Stimulated activated CD8-positive, alpha-beta memory T cell treated with anti-CD3 and anti-CD28 coated beads, Interleukin-15, amount 100 ng/mL, for 4 hours (primary cell): Measurements from ENCODE around the gene ADGRF1.
"Not testable (repeated sequence)": the region's sequence is repeated elsewhere in the genome, so short reads cannot be mapped to it uniquely, and the experiment has no call there.

Source experiments
- DNase-seq, 2 donors: peaks; one replicate each; pipeline ENCODE4 v3.0.0-alpha.2; 2020; ENCODE audit warnings: low read depth in 2 of 2

Gene ADGRF1

DNA sequence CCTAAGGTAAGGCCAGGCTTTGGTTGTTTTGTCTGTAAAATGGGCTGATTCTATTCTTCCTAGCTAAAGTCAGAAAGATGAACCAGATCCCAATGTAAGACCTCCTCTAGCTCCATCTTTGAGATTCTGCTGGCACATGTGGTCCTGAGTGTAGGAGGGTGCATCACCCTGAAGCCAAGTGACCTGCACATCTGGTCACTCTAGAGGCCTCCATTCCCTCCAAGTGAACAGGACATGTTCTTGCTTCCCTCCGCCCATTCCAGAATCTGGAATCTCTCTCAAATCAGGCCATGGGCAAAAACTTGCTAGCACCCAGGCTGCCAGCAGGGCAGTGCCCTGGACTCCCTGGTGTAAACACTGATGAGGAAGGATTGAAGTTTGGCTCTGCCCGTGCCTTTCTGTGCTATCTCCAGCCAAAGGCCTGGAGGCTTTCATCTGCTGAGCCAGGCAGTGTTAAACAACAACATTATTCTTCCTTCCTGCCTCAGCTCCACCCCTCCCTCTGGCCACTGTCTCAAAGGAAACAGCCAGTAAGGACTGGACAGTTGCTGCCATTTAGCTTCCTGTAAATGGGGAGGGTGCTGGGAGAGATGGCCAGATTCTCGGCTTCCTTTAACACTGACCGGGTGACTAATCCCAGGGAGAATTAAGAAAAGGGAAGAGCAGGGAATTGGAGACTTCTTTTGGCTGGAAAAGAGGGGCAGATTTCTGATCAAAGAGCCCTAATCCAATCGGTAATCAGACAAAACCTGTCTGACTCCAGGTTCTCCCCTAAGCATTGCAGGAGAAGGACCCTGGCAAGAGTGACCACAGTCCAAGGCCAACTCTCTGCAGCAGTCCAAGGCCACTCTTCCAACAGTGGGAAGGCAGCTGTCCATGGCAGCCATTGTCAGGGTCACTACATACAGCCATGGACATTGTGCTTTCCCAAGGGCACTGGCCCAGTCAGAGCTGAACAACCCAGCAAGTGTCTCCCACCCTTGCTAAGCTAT lies 19.5 kb upstream of the ADGRF1 start:
- DNase-seq: no peak

DNA sequence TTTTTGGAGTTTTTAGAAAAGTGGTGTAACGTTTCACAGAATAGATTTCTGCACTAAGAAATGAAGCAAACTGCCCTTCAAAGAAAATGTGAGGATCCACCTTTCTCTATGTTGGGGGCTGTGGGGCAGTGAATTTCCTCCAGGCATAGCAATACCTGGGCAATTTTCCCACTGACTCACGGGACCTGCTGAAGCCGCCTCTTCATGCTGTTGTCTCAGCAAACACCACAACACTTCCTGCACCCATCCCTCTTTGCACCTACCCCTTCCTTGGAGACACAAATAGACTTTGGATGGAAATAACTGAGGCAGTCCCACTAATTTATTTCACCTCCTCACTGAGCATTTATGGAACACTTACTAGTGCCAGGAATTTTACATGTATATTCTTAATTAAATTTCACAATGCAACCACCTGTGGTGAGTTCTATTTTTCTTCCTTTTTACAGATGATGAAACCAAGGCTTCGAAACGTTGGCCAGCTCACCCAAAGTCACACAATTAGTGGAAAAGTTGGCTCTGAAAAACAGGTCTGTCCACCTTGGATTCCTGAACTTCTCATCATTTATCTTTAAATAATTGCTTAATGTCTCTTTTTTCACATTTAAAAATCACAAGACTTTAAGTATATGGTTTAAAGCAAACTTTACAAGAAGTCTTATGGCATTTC lies 17.2 kb upstream of the ADGRF1 start:
- no peak for DNase-seq

DNA sequence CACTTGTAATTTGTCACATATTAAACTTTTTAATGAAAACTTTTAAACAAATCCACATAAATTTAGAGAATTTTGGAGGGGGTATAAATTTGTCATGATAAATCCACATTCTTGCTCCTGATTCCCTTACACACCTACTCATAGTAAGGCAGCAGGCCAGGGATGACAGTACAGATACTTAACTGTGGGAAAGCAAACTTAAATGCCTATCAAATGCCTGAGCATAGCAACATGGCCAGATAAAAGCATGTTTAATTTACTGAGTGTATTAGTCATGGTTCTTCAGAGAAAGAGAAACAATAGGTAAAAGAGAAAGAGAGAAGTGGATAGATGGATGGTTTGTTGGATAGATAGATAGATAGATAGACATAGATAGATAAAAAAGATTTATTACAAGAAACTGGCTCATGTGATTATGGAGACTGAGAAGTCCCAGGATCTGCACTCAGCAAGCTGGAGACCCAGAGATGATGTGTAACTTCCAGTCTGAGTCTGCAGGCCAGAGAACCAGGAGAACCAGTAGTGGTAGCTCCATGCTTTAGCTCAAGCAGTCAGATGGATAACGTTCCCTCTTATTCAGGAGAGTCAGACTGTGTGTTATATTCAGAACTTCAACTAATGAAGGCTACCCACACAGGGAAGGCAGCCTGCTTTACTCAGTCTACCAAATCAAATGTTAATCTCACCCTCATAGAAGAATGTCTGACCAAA lies 15.9 kb upstream of the ADGRF1 start:
- DNase-seq: no peak

DNA sequence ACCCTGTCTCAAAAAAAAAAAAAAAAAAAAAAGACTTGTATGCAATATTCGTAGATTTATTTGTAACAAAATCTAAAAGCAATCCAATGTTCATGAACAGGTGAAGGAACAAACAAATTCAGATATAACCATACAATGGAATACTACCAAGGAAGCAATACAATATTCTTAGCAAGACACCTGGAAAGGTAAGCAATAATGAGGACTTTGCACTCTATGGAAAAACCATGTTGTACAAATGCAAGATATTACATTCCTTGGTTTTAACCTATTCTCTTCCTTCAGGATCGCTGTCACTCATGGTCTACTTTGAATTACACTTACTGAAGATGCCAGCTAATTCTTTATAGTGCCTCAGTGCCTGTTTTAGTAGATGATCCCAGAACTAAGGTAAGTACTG lies 14.7 kb upstream of the ADGRF1 start:
- no peak for DNase-seq

DNA sequence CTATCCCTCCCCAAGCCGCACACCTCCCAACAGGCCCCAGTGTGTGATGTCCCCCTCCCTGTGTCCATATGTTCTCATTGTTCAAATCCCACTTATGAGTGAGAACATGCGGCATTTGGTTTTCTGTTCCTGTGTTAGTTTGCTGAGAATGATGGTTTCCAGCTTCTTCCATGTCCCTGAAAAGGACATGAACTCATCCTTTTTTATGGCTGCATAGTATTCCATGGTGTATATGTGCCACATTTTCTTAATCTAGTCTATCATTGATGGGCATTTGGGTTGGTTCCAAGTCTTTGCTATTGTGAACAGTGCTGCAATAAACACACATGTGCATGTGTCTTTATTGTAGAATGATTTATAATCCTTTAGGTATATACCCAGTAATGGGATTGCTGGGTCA lies 12.2 kb upstream of the ADGRF1 start:
- DNase-seq: not testable (repeated sequence)

DNA sequence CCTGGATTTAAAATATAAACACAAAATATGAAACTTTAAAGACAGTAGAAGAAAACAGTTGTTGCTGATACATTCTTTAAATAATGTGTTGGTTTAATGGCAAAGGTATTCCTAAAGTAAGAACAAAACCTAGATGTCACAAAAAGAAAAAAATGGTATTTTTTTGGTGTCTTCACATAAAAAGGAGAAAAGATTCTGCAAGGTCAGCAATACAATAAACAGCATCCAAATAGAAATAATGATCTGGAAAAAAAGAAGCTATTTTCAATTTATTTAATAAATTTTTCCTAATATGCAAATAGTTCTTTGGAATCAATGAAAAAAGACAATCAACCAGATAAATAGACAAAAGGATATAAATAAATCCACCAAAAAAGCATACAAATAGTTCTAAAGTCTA lies 6.5 kb upstream of the ADGRF1 start:
- DNase-seq: no peak

DNA sequence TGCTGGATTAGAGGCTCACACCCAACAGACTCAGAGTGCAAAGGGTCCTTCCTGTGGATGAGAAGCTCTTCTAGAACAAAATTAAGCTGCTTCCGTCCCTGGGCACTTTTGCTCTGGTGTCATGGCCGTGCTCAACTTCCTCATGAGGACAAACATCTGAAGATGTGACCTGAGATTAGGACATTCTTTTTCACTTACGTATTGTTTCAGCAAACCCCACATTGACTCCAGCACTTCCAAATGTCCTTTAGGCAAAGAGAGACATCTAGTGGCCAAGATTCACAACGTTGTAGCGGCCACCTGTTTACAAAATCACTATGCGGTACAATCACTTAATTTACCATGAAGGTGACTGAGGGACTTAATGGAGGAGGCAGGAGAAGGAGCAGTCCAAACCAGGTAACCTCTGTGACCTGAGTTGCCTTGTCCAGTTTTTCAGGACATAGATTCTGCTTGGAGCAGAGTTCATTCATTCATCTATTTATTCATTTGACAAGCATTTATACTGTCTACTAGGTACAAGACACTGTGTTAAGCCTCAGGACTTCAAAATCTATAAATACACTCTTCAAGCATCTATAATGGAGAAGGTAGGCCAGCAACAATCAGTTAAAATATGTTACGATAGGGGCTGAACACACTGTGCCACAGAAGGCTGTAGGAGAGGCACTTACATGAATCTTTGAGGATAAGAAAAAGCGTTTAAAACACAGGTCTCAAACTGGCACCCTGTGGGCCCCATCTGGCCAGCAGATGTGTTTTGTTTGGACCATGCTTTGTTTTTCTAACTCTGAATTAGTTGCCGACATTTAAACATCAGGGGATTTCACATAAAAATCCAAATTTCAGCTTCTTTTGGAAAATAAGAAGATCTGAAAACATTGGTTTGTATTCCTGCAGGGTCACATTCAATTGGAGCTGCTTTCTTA lies 5.6 kb upstream of the ADGRF1 start:
- no peak for DNase-seq

DNA sequence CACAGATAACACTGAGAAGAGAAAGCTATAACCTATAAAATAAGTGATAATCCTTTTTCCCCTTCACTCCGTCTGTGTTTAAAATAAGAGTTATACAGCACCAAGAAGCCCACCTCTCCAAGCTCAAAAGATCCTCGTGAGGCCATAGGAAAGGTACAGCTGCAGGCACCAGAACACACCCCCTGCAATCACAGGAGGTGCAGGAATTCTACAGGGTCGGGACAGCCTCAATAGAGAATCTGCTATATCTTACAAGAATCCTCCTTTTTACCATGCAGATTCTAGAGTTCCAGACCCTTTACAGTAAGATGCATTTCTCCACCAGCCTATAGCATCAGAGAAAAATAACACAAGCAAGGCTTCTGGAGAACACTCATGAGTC lies 5.0 kb upstream of the ADGRF1 start:
- no peak for DNase-seq

DNA sequence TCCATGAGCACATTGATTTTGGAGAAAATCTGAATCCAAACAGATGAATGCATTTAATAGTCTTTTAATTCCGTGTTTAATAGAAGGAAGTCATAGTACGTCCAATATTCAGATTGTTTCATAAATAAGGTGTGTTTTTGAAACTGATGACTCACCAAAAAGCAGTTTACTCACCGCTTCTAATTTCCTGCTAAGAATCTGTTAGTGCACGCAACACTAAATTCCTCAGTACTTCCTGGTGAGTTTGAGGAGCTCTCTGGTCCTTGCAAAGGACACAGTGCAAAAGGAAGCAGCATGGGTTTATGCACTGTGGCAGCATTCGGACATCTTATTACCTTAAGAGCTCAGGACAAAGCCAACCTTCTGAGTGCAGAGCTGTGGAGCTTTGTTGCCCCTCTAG lies 2.3 kb upstream of the ADGRF1 start:
- no peak for DNase-seq

DNA sequence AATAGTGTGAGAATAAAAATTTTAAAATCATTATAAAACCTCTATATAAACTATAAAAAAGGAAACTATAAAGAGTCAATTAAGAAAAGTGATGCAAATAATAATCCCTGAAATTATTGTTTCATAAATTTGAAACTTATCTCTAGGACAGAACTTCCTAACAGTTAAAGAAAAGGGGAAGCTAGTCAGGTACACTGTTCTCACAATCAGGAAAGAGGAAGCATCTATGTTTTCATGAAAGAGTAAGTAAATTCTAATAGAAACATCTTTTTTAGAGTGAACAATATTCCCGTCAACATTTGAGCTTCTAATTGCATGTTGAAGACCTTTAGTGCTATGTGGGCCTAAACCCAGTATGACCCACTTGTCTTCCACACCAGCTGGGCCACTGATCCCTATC lies 1.2 kb upstream of the ADGRF1 start:
- no peak for DNase-seq

DNA sequence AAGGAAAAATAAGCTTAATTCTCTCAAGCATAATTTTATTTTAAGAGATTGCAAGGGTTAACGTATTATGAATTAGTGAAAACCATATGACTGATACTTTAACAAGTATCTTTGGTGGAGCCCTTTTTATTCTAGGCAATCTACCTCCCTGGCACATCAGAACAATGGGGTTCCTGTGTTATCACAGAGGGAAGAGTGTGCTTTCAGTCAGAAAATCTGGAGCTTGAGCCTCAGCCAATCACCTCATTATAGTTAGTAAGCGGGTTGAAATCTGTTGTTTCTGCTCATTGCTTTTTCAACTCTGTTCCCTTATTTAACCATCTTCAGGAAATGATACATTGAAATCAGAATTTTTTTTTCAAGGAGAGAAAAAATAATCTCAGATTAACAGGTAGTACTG lies 391 bp downstream of the ADGRF1 start:
- no peak for DNase-seq

DNA sequence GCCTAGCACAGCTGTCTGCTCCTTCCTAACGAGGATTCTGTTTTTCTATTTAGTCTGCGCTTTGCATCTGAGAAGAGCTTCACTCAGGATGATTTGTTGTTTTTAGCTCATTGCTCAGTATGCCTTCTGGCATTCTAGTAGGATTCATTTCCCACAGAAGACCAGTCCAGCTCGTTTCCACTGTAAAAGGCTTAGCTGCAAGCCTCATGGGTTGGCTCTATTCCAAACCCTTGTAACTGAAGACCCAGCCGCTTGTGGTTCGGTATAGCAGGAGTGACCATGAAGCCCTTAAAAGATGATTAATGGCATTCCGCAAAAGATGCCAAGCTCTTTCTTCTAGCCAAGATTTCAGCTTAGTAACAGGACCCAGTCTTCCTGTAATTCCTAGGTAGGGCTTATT lies 7.2 kb downstream of the ADGRF1 start:
- no peak for DNase-seq

DNA sequence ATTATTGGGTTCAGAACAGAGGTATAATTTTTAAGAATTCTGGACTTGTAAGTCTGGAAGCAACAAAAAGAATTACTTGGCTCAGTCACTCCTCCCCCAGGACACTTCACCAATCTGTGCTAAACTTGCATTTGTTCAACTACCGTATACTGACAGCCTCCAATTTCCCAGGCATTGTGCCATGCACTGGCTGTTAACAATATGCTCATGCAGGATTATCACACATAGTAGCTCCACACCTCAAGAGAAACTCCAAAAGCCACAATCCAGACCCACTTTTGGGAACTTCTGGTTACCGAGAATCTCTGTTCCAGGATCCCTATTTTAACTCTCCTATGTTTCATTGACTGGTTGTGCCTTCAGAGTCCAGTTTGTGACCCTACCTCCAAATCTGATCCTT lies 7.7 kb downstream of the ADGRF1 start:
- DNase-seq: no peak

DNA sequence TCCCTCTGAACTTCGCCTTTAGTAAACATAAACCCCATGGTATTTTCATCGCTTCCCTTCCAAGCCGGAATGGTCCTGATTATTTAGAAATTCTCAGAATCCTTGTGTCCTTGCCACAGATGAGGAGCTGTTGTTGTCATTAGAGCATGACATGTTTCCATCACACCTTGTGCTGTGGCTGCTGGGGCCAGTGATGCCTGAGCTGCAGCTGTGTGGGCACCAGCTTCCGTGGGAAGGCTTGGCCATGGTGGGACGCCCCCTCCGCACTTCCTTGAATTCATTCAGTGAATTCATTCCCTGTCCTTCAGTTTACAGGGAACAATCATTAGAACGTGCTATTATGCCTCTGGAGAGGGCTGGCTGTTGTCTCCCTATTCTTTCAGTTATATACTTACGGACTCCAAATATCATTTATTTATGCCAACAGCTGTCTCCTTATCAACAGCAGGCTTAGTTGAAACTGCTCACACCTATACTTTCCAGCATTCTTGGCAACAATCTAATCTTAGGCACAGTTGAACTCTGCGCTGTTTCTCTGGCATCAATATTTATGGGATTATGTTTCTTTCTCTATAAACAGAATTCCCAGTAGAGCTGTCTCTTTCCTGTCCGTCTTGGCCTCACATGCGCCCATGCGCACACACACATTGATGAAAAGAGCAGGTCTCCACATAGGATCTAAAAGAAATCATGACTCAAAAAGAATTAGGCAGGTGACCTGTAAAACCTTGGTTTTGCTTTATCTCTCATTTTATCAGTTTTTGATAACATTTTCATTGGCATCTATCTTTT lies 9.0 kb downstream of the ADGRF1 start:
- DNase-seq: no peak

DNA sequence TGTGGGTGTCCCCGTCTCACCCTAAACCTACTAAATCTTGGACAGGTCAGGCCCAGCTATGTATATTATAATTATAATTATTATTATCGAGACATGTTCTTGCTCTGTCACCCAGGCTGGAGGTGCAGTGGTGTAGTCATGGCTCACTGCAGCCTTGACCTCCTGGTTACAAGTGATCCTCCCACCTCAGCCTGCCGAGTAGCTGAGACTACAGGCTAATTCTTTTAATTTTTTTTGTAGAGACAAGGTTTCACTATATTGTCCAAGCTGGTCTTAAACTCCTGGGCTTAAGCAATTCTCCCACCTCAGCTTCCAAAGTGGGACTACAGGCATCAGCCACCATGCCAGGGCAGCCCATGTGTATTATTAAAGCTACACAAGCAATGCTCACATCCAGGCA lies 10.5 kb downstream of the ADGRF1 start:
- DNase-seq: no peak

DNA sequence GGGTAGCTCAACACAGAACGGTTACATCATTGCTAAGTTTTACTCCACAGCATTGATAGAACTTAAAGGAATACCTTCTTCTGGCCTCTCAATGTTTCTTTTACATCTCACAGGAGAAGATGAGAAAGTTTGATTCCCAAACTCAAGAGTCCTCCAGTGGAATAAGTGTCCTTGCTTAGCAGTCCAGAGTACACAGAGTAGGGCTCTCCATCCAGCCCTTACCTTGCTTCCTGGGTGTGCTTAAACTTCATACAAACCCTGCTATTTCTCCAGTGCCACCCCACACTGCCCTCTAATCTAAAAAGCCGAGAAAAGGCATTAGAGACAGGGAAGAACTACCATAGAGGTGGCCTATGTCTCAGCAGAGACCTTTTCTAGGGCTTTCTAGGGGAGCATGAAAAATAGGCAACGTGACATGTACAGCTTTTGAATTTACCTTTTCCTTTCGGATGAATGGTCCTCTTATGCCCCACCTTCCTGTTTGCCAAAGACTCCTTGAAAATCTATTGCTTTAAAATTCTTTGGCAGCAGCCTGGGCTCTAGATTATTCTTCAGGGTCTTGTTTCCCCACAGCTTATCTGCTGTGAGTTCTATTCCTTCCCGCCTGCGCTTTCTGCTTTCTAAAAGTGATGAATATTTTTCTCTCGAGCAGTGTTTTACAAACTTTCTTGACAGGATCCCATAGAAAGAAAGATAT lies 12.1 kb downstream of the ADGRF1 start:
- DNase-seq: no peak

DNA sequence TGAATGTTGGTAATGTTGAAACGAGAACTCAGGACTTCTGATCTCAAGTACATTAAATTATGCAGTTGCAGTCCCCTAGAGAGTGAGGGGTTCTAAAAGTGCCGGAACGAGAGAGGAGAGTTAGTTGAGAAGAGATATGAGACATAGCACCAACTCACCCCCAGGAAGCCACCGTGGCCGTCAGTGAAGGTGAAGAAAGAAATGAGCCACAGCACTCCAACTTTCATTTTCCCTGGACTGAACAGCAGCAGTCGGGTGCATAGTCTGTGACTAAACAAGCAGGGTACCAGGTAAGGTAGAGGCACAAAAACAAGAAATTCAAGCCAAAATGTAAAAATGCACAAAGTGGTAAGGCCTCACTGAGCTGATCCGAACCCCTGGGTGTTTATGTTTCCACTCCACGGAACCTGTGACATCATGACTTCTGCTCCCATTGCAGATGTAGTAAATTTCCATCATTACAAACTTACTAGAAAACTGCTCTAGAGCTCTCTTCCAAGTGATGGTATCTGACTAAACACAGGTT lies 13.2 kb downstream of the ADGRF1 start:
- DNase-seq: no peak

DNA sequence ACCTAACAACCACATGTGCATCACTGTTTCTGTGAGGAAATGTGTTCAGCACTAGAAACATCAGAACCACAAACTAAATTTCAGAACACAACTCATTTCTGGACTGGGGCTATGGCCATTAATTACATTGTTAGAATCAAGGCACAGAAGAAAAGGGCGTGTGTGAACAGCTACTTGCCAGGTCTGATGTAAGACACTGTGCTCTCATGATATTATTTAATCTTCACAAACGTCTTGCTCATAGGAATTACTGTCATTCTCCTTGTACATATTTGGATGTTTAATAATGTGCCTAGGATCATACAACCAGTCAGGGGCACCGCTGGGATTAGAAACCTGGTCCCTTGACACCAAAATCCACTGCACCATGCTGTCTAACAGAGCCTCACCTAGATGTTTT lies 14.8 kb downstream of the ADGRF1 start:
- DNase-seq: no peak

DNA sequence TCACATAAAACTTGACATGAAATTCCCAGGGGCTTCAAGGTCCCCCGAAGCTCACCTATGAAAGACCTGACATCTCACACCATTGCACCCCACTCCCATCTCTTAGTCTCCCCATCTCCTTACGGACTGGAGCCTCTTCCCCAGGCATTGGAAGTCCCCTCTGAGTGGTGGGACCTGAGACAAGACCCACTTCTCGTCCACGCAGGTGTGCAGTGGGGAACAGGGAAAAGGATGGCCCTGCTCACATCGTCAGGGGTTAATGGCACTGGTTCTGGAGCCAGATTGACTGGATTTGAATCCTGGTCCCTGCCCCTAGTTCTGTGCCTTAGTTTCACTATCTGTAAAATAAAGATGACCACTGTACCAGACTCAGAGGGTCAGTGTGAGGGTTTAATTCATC lies 15.5 kb downstream of the ADGRF1 start:
- DNase-seq: no peak

DNA sequence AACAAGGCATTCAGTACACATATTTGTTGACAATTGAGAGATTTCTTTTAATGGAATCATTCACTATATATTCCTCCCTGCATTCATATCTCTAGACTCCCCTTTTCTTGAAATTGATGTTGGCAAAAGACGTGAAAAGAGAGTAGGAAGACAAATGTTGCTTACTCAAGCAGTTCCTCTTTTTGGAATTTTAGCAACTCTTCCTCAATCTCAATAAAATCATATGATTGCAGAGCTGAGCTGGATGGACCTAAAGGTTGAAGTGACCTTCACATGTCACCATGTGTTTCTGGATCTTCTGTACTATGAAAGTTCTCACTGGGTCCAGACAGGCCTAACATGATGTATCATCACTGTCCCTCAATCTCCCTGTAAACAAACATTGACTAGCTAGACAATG lies 18.6 kb downstream of the ADGRF1 start:
- no peak for DNase-seq
